ENCODE data around the gene RNF8. TPM values are rescaled to one million over a fixed set of nuclear protein-coding genes. Genes with fewer than 3 reads are reported as not detected.

The RNF8 gene
- total RNA-seq, 2 experiments from 2014 or later: 4.9 to 5.9 TPM

- intact Hi-C loops (cut with DNase I, micrococcal nuclease): loop anchor here in 1 of 2 experiments (10.0 kb wide), 1 partner anchor 297 kb away; no protein-coding TSS in a partner anchor
- no peak for DNase-seq
- Histone ChIP-seq H3K36me3 (ENCODE audit: insufficient read depth, low read length) (peaks cover 50% of the 10 kb centered on the region), H3K27ac (ENCODE audit: low read depth in 1 of 2, low read length in 2 of 2) (no peak overlapping the region), H3K4me3 (ENCODE audit: low read length) (no peak overlapping the region), H3K9me3 (ENCODE audit: control insufficient read depth in 1 of 2, insufficient read depth in 1 of 2, low read length in 2 of 2) (no peaks in the 10 kb centered on the region), H3K4me1 (ENCODE audit: insufficient read depth, low read length) (no peaks in the 10 kb centered on the region), H3K27me3 (ENCODE audit: control insufficient read depth in 1 of 2, insufficient read depth in 2 of 2, low read length in 2 of 2) (no peaks in the 10 kb centered on the region)
- Mint-ChIP-seq H3K36me3 (ENCODE audit: low read depth) (peaks cover 52% of the 10 kb centered on the region), H3K4me3 (no peak overlapping the region), H3K9me3 (no peaks in the 10 kb centered on the region), H3K27me3 (no peaks in the 10 kb centered on the region), H3K4me1 (ENCODE audit: low read depth) (peaks cover 5% of the 10 kb centered on the region), H3K27ac (no peak overlapping the region)
- CTCF ChIA-PET: interaction anchor here (1.4 kb wide), 1 partner anchor 14 kb away, joined by 3 read pairs; no protein-coding TSS in a partner anchor
- POLR2A ChIA-PET: no interaction called here
- no peak for ATAC-seq (ENCODE audit: poor library complexity)
- TF ChIP-seq, protein P1, sequence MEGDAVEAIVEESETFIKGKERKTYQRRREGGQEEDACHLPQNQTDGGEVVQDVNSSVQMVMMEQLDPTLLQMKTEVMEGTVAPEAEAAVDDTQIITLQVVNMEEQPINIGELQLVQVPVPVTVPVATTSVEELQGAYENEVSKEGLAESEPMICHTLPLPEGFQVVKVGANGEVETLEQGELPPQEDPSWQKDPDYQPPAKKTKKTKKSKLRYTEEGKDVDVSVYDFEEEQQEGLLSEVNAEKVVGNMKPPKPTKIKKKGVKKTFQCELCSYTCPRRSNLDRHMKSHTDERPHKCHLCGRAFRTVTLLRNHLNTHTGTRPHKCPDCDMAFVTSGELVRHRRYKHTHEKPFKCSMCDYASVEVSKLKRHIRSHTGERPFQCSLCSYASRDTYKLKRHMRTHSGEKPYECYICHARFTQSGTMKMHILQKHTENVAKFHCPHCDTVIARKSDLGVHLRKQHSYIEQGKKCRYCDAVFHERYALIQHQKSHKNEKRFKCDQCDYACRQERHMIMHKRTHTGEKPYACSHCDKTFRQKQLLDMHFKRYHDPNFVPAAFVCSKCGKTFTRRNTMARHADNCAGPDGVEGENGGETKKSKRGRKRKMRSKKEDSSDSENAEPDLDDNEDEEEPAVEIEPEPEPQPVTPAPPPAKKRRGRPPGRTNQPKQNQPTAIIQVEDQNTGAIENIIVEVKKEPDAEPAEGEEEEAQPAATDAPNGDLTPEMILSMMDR (IDR thresholded peaks at IDR 0.05): no peak
Observed at GRCh38 chr6:37311741-37312473, 41.9 kb upstream of the RNF8 start.

GRCh38 chr6:37313723-37314486 lies 39.9 kb upstream of the RNF8 start:
- Histone ChIP-seq H3K36me3 (ENCODE audit: insufficient read depth, low read length) (peaks cover 59% of the 10 kb centered on the region), H3K27ac (ENCODE audit: low read depth in 1 of 2, low read length in 2 of 2) (no peak overlapping the region), H3K4me3 (ENCODE audit: low read length) (no peak overlapping the region), H3K27me3 (ENCODE audit: control insufficient read depth in 1 of 2, insufficient read depth in 2 of 2, low read length in 2 of 2) (no peaks in the 10 kb centered on the region), H3K9me3 (ENCODE audit: control insufficient read depth in 1 of 2, insufficient read depth in 1 of 2, low read length in 2 of 2) (no peaks in the 10 kb centered on the region), H3K4me1 (ENCODE audit: insufficient read depth, low read length) (no peaks in the 10 kb centered on the region)
- DNase-seq (no peak), ATAC-seq (ENCODE audit: poor library complexity) (no peak)
- no peak overlapping the region for H3K27ac Mint-ChIP-seq
- POLR2A ChIA-PET: no interaction called here
- intact Hi-C loops (cut with DNase I, micrococcal nuclease): loop anchor here in 1 of 2 experiments (10.0 kb wide), 1 partner anchor 299 kb away; no protein-coding TSS in a partner anchor
- H3K4me3 Mint-ChIP-seq: no peak overlapping the region
- TF ChIP-seq, protein P1 (IDR thresholded peaks at IDR 0.05): no peak
- peaks cover 44% of the 10 kb centered on the region for H3K36me3 Mint-ChIP-seq (ENCODE audit: low read depth)
- no peaks in the 10 kb centered on the region for H3K9me3 Mint-ChIP-seq
- CTCF ChIA-PET: interaction anchor here (0.9 to 1.8 kb wide), 5 partner anchors 11 to 292 kb away, joined by 3 to 7 read pairs (median 5); no protein-coding TSS in a partner anchor
- H3K27me3 Mint-ChIP-seq: no peaks in the 10 kb centered on the region
- H3K4me1 Mint-ChIP-seq (ENCODE audit: low read depth): peaks cover 5% of the 10 kb centered on the region

DNA sequence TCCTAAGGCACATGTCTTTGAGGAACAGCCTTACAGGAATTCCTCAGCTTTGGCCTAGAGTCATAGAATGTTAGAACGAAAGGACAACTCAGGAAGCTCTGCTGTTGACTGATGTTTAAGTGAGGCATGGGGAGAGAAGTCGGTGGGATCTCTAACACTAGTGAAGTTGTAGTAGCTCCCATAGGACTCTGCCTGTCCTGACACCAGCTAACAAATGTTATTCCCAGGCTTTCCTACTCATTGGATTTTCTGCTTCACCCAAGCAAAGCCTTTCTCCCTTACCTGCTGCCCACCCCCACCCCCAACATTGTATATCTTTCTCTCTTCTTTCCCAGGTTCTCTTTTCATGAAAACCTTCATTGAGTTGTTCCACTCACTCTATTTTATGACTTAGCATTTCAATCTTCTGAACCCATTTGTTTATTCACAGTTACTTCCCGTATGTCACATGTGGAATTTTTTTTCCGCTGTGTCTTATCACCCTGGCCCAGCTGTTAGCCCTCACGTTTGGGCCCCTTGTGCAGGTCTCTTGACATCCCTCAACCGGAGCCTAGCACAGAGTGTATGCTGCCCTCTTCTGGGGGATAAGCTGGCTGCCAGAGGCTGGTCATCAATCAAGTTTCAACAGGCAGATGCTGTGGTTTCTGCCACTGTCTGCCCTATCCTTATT lies 39.2 kb upstream of the RNF8 start:
- H3K27ac Mint-ChIP-seq: no peak overlapping the region
- H3K4me1 ChIP-seq (ENCODE audit: insufficient read depth, low read length): no peaks in the 10 kb centered on the region
- H3K4me3 Mint-ChIP-seq: no peak overlapping the region
- TF ChIP-seq, protein P1 (IDR thresholded peaks at IDR 0.05): peak; percentile 46
- H3K4me3 ChIP-seq (ENCODE audit: low read length): no peak overlapping the region
- H3K36me3 Mint-ChIP-seq (ENCODE audit: low read depth): peaks cover 44% of the 10 kb centered on the region
- CTCF ChIA-PET: interaction anchor here (0.5 to 1.8 kb wide), 7 partner anchors 10 to 296 kb away, joined by 3 to 7 read pairs (median 4); no protein-coding TSS in a partner anchor
- intact Hi-C loops (cut with DNase I, micrococcal nuclease): loop anchor here (5.0 to 10.0 kb wide), 2 partner anchors 297 to 300 kb away; no protein-coding TSS in a partner anchor
- POLR2A ChIA-PET: no interaction called here
- no peaks in the 10 kb centered on the region for H3K9me3 ChIP-seq (ENCODE audit: control insufficient read depth in 1 of 2, insufficient read depth in 1 of 2, low read length in 2 of 2)
- ATAC-seq (ENCODE audit: poor library complexity): peak; percentile 49
- H3K27ac ChIP-seq (ENCODE audit: low read depth in 1 of 2, low read length in 2 of 2): no peak overlapping the region
- peaks cover 5% of the 10 kb centered on the region for H3K4me1 Mint-ChIP-seq (ENCODE audit: low read depth)
- H3K36me3 ChIP-seq (ENCODE audit: insufficient read depth, low read length): peaks cover 66% of the 10 kb centered on the region
- no peaks in the 10 kb centered on the region for H3K9me3 Mint-ChIP-seq
- H3K27me3 ChIP-seq (ENCODE audit: control insufficient read depth in 1 of 2, insufficient read depth in 2 of 2, low read length in 2 of 2): no peaks in the 10 kb centered on the region
- DNase-seq: peak in 9 of 14 experiments; percentile 1 to 56 (median 34)
- H3K27me3 Mint-ChIP-seq: no peaks in the 10 kb centered on the region
